Astrocyte of the cerebellum (primary cell): ENCODE data around the gene CNNM2.

Source experiments
- DNase-seq: peaks from one replicate; pipeline ENCODE4 v3.0.0-alpha.2; 2011; ENCODE audit warnings: low read depth
- H3K4me3 ChIP-seq: 2 replicates; pipeline ENCODE4 v1.5.1; 2011; ENCODE audit warnings: mild to moderate bottlenecking, low read depth, low read length, moderate library complexity
- CTCF ChIP-seq: IDR thresholded peaks from 2 replicates; pipeline ENCODE4 v1.5.1; 2012; ENCODE audit warnings: low read length, low read depth, moderate library complexity, mild to moderate bottlenecking; ENCODE audit errors: missing control alignments
- in situ Hi-C: cut with HindIII; loops from 2 replicates; pipeline ENCODE4 v1.10.0; 2017; ENCODE audit warnings: low sequenced_read_pairs

The CNNM2 gene

GRCh38 chr10:103072276-103072675 is 154.2 kb downstream of the CNNM2 start:
- no peak for DNase-seq
- no peak overlapping the region for H3K4me3 ChIP-seq
- in situ Hi-C loops: loop anchor here (25.0 kb wide), 1 partner anchor 160 kb away; the partner anchor contains the start of gene CNNM2
- no peak for TF ChIP-seq CTCF

GRCh38 chr10:103072891-103073290 is 154.8 kb downstream of the CNNM2 start:
- no peak for TF ChIP-seq CTCF
- H3K4me3 ChIP-seq: no peak overlapping the region
- DNase-seq: no peak
- in situ Hi-C loops: loop anchor here (25.0 kb wide), 1 partner anchor 161 kb away; the partner anchor contains the start of gene CNNM2

- H3K4me3 ChIP-seq: no peak overlapping the region
- in situ Hi-C loops: no loop called here
- DNase-seq: no peak
- no peak for TF ChIP-seq CTCF
Observed at GRCh38 chr10:103077020-103077419, 158.9 kb downstream of the CNNM2 start.

GRCh38 chr10:103077491-103078308 is 159.6 kb downstream of the CNNM2 start:
- no peak for TF ChIP-seq CTCF

GRCh38 chr10:103078309-103078615 is 160.2 kb downstream of the CNNM2 start:
- DNase-seq: no peak
- TF ChIP-seq CTCF: no peak
- in situ Hi-C loops: no loop called here
- H3K4me3 ChIP-seq: no peak overlapping the region

More at GRCh38 chr10:103077491-103078308, 159.6 kb downstream of the CNNM2 start:
- no peak overlapping the region for H3K4me3 ChIP-seq
- in situ Hi-C loops: no loop called here
- DNase-seq: no peak

GRCh38 chr10:103078676-103079075 is 160.6 kb downstream of the CNNM2 start:
- no peak for DNase-seq
- no peak for TF ChIP-seq CTCF
- no peak overlapping the region for H3K4me3 ChIP-seq
- in situ Hi-C loops: no loop called here
